Kidney (tissue), 14 donors: Measurements from ENCODE around the gene ST3GAL4. TPM values are rescaled to one million over a fixed set of nuclear protein-coding genes. Genes with fewer than 3 reads are reported as not detected.

Experiments used
- DNase-seq, 5 donors: peaks; one replicate each; pipeline ENCODE4 v3.0.0-alpha.2; 2013 to 2020
- FAIRE-seq: peaks from 2 replicates; lab custom pipeline; 2012; peaks lifted over from hg19 to GRCh38; lab: Jason Lieb, UNC
- H3K27ac ChIP-seq, 2 donors: one replicate each; pipeline ENCODE4 v1.7.0; 2013; ENCODE audit warnings: low read depth in 2 of 2, low read length in 2 of 2, inconsistent platforms in 1 of 2
- H3K27me3 ChIP-seq: one replicate; pipeline ENCODE4 v1.7.1; 2013; ENCODE audit warnings: low read length, inconsistent platforms; ENCODE audit not compliant: control insufficient read depth, insufficient read depth
- H3K36me3 ChIP-seq, 3 donors: one replicate each; pipeline versions ENCODE4 v1.7.0 to v1.7.1; 2013; ENCODE audit warnings: low read length in 3 of 3, control low read depth in 1 of 3, inconsistent platforms in 1 of 3; ENCODE audit not compliant: insufficient read depth in 3 of 3, control insufficient read depth in 2 of 3
- H3K4me1 ChIP-seq, 3 donors: one replicate each; pipeline versions ENCODE4 v1.7.0 to v1.7.1; 2013; ENCODE audit warnings: low read length in 3 of 3, inconsistent platforms in 1 of 3, low read depth in 1 of 3; ENCODE audit not compliant: control insufficient read depth in 2 of 3, insufficient read depth in 2 of 3
- H3K4me3 ChIP-seq, 3 donors: one replicate each; pipeline versions ENCODE4 v1.7.0 to v1.8.1; 2013; ENCODE audit warnings: low read length in 3 of 3, control low read depth in 1 of 3, inconsistent platforms in 1 of 3
- H3K9ac ChIP-seq, 3 donors: one replicate each; pipeline versions ENCODE4 v1.7.0 to v1.7.1; 2013; ENCODE audit warnings: low read length in 3 of 3, control low read depth in 1 of 3, inconsistent platforms in 1 of 3
- H3K9me3 ChIP-seq, 3 donors: one replicate each; pipeline versions ENCODE4 v1.7.0 to v1.7.1; 2013; ENCODE audit warnings: low read length in 3 of 3, control low read depth in 1 of 3, inconsistent platforms in 1 of 3; ENCODE audit not compliant: control insufficient read depth in 2 of 3, insufficient read depth in 1 of 3
- intact Hi-C: fragments of 100-400 bp; cut with DNase I; formaldehyde crosslinking; loops from one replicate; pipeline ENCODE4 v1.11.1; 2022
- polyA plus RNA-seq: library from polyadenylated mRNA; stranded (reverse); fragments of 350-450 nt; fragmentation: Illumina TruSeq; extraction: RNeasy Lipid Tissue Mini Kit (QIAGEN cat#74804); gene quantifications from one replicate; pipeline ENCODE4 v1.2.3, GENCODE V29; 2014; ENCODE audit warnings: low read depth, low replicate concordance; ENCODE audit not compliant: insufficient read depth
- total RNA-seq: library from RNA; stranded (reverse); fragmentation: NEBNext Ultra II Directional; extraction: Animal tissue kit (Norgen Biotek cat#: 25700); gene quantifications from one replicate; pipeline ENCODE4 v1.2.1, GENCODE V29; 2021
- TF ChIP-seq, protein P1 (sequence below): IDR thresholded peaks from 3 replicates; pipeline ENCODE4 v1.5.1; 2012; ENCODE audit warnings: mild to moderate bottlenecking, moderate library complexity, borderline replicate concordance; ENCODE audit not compliant: insufficient read depth; ENCODE audit errors: extremely low read depth
- donor health status: control.
- donor health status: control.
- donor health status: control.
- donor health status: control.
- donor health status: control.
- donor health status: DM: yes; HTN: yes; CAD: no.
- donor health status: Normal renal cell carcinoma (clear cell type).

Gene ST3GAL4
- total and polyA plus RNA-seq, 2 donors from 2014 or later: 27.4 to 72.8 TPM

DNA sequence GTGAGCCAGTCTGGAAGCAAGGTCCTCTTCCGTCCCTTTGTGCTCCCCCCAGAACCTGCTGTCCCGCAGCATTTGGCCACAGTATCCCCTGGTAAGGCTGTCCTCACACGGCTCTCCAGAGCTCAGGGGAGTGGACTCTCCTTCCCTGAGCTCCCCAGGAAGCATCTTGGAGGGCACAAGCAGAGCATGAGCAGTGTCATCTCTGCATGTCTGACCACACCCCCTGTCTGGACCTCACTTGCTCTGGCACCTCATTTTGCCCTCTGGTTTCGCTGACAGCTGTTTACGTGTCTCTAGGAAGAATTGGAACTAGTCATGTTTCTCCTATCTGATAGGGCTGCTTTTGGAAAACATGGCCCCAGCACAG is 36.1 kb upstream of the ST3GAL4 start:
- FAIRE-seq (no peak), DNase-seq (no peak)
- Histone ChIP-seq H3K9ac (no peak overlapping the region), H3K27ac (no peak overlapping the region), H3K27me3 (no peaks in the 10 kb centered on the region), H3K4me3 (no peak overlapping the region), H3K36me3 (no peaks in the 10 kb centered on the region), H3K4me1 (peaks cover 0 to 5% (median 0%) of the 10 kb centered on the region in 3 donors), H3K9me3 (peaks cover 0 to 3% (median 0%) of the 10 kb centered on the region in 3 donors)
- intact Hi-C loops: no loop called here
- TF ChIP-seq, protein P1, sequence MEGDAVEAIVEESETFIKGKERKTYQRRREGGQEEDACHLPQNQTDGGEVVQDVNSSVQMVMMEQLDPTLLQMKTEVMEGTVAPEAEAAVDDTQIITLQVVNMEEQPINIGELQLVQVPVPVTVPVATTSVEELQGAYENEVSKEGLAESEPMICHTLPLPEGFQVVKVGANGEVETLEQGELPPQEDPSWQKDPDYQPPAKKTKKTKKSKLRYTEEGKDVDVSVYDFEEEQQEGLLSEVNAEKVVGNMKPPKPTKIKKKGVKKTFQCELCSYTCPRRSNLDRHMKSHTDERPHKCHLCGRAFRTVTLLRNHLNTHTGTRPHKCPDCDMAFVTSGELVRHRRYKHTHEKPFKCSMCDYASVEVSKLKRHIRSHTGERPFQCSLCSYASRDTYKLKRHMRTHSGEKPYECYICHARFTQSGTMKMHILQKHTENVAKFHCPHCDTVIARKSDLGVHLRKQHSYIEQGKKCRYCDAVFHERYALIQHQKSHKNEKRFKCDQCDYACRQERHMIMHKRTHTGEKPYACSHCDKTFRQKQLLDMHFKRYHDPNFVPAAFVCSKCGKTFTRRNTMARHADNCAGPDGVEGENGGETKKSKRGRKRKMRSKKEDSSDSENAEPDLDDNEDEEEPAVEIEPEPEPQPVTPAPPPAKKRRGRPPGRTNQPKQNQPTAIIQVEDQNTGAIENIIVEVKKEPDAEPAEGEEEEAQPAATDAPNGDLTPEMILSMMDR: no peak

DNA sequence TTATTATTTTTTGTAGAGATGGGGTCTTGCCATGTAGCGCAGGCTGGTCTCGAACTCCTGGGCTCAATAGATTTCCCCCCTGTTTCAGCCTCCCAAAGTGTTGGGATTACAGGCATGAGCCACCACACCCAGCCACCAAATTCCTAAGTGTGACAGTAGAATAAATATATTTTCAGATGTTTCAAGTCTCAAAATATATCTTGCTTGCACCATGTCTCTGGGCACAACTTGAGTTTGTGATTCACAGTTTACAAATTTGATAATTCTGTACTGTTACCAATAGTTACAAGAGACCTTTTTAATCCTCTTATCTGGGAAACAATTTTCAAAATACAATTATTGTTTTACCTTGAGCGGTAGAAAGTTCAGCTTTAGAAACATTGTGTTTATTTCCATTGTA is 32.5 kb upstream of the ST3GAL4 start:
- H3K9ac ChIP-seq: no peak overlapping the region
- no peak overlapping the region for H3K27ac ChIP-seq
- DNase-seq (no peak), FAIRE-seq (no peak)
- no peaks in the 10 kb centered on the region for H3K27me3 ChIP-seq
- peaks cover 0 to 8% (median 0%) of the 10 kb centered on the region in 3 donors for H3K4me1 ChIP-seq
- TF ChIP-seq, protein P1: no peak
- intact Hi-C loops: no loop called here
- H3K9me3 ChIP-seq: no peaks in the 10 kb centered on the region
- no peaks in the 10 kb centered on the region for H3K36me3 ChIP-seq
- no peak overlapping the region for H3K4me3 ChIP-seq

DNA sequence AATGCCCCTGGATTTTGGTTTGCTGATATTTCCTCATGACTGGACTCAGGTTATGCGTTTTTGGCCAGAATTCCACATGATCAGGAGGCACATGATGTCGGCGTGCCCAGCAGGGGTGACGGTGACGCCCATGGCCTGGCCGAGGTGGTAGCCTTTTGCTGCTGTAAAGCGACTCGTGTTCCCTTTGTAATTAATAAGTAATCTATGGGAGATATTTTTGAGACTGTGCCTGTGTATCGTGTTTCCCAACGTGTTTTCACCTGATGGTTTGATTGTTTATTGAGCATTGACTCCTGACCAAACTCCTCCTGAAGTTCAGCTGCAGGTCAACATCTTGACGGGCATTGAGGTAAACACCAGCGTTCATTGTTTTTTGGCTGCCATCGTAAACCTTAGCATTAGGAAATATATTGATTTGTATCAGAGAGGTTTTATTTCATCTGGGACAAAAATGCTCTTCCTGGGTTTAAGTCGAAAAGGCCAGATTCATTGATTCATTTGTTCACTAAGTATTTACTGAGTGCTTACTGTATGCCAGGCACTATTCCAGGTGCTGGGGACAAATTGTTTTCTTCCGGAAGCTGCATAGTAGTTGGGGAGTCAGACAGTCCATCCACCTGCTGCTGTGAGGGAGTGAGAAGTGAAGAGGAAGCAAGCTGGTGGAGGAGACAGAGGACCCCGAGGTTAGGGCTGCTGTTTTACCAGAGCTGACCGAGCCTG is 28.0 kb upstream of the ST3GAL4 start:
- FAIRE-seq (no peak), DNase-seq (peak in 1 of 5 donors; percentile 90)
- H3K9ac ChIP-seq: peak overlapping the region in 2 of 3 donors; percentile 76 to 78
- peak overlapping the region in 2 of 3 donors; percentile 21 to 40 for H3K4me3 ChIP-seq
- no peaks in the 10 kb centered on the region for H3K9me3 ChIP-seq
- H3K27me3 ChIP-seq: no peaks in the 10 kb centered on the region
- intact Hi-C loops: no loop called here
- no peaks in the 10 kb centered on the region for H3K36me3 ChIP-seq
- TF ChIP-seq, protein P1: no peak
- peak overlapping the region; percentile 90 to 92 for H3K27ac ChIP-seq
- peaks cover 0 to 26% (median 6%) of the 10 kb centered on the region in 3 donors for H3K4me1 ChIP-seq
